HEK293 (cell line): Measurements from ENCODE around the gene TMEM140.
"Not testable (repeated sequence)": the region's sequence is repeated elsewhere in the genome, so short reads cannot be mapped to it uniquely, and the experiment has no call there.

Source experiments
- GLI4 ChIP-seq: fragments of 450-650 bp; formaldehyde crosslinking; IDR thresholded peaks from 2 replicates; pipeline ENCODE4 v1.5.1; 2016; ENCODE audit warnings: missing biosample characterization, missing genetic modification characterization
- KLF8 ChIP-seq: fragments of 450-650 bp; formaldehyde crosslinking; IDR thresholded peaks from 2 replicates; pipeline ENCODE4 v1.5.1; 2016; ENCODE audit warnings: missing biosample characterization, missing genetic modification characterization
- OSR2 ChIP-seq: fragments of 450-650 bp; formaldehyde crosslinking; IDR thresholded peaks from 2 replicates; pipeline ENCODE4 v1.5.1; 2016; ENCODE audit warnings: missing biosample characterization, missing genetic modification characterization
- TCF7L2 ChIP-seq: IDR thresholded peaks from 2 replicates; pipeline ENCODE4 v1.6.1; 2011; ENCODE audit warnings: low read depth, mild to moderate bottlenecking, inconsistent platforms, low read length, moderate library complexity, borderline replicate concordance
- YY1 ChIP-seq: fragments of 450-650 bp; formaldehyde crosslinking; IDR thresholded peaks from 2 replicates; pipeline ENCODE4 v1.5.1; 2018; ENCODE audit warnings: missing biosample characterization, missing genetic modification characterization
- ZFP41 ChIP-seq: fragments of 450-650 bp; formaldehyde crosslinking; IDR thresholded peaks from 2 replicates; pipeline ENCODE4 v1.5.1; 2016; ENCODE audit warnings: missing biosample characterization, missing genetic modification characterization, borderline replicate concordance
- ZNF133 ChIP-seq: fragments of 450-650 bp; formaldehyde crosslinking; IDR thresholded peaks from 2 replicates; pipeline ENCODE4 v1.5.1; 2016; ENCODE audit warnings: missing biosample characterization, missing genetic modification characterization
- ZNF843 ChIP-seq: fragments of 450-650 bp; formaldehyde crosslinking; IDR thresholded peaks from 2 replicates; pipeline ENCODE4 v1.5.1; 2016; ENCODE audit warnings: missing biosample characterization, missing genetic modification characterization
- TF ChIP-seq, protein P1 (sequence below): fragments of 450-650 bp; formaldehyde crosslinking; IDR thresholded peaks from 2 replicates; pipeline ENCODE4 v1.5.1; 2016; ENCODE audit warnings: missing biosample characterization, missing genetic modification characterization

DNA sequence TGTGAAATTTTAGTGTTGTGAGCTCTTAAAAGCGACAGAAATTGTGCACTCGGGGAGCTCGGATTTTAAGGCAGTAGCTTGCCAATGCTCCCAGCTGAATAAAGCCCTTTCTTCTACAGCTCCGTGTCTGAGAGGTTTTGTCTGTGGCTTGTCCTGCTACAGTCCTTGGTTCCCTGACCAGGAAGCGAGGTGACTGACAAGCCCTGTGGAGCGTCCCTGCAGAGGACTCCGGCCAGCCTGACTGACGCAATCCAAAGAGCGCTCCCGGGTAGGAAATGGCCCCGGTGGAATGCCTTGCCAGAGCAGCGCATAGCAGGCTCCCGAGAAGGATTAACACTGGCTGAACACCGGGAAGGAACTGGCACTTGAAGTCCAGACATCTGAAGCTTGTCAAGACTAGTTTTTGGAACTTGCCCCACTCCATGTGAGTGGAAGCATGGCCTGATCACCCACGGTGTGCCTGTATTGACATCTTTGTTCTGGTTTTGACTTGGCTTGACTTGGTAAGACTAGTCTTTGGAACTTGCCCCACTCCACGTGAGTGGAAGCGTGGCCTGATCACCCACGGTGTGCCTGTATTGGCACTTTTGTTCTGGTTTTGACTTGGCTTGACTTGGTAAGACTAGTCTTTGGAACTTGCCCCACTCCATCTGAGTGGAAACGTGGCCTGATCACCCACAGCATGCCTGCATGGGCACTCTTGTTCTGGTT, 23.9 kb downstream of the TMEM140 start:
- TF ChIP-seq ZNF133 (tag by site-specific recombination); KLF8 (tag by site-specific recombination); TCF7L2; ZNF843 (tag by site-specific recombination); ZFP41 (tag by site-specific recombination); OSR2 (tag by site-specific recombination); GLI4; YY1 (tag by site-specific recombination): not testable (repeated sequence)
- TF ChIP-seq, protein P1, sequence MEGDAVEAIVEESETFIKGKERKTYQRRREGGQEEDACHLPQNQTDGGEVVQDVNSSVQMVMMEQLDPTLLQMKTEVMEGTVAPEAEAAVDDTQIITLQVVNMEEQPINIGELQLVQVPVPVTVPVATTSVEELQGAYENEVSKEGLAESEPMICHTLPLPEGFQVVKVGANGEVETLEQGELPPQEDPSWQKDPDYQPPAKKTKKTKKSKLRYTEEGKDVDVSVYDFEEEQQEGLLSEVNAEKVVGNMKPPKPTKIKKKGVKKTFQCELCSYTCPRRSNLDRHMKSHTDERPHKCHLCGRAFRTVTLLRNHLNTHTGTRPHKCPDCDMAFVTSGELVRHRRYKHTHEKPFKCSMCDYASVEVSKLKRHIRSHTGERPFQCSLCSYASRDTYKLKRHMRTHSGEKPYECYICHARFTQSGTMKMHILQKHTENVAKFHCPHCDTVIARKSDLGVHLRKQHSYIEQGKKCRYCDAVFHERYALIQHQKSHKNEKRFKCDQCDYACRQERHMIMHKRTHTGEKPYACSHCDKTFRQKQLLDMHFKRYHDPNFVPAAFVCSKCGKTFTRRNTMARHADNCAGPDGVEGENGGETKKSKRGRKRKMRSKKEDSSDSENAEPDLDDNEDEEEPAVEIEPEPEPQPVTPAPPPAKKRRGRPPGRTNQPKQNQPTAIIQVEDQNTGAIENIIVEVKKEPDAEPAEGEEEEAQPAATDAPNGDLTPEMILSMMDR, result not testable (repeated sequence)
